GM19023 (cell line): ENCODE measurements around the gene DHX40.
"Not testable (repeated sequence)": the region's sequence is repeated elsewhere in the genome, so short reads cannot be mapped to it uniquely, and the experiment has no call there.

ENCODE experiments used
- ATAC-seq: cut with Tn5 transposase; IDR thresholded peaks from one replicate; pipeline ENCODE4 v1.9.1; 2021; ENCODE audit warnings: mild to moderate bottlenecking, moderate library complexity; ENCODE audit not compliant: unreplicated experiment

DHX40 gene

DNA sequence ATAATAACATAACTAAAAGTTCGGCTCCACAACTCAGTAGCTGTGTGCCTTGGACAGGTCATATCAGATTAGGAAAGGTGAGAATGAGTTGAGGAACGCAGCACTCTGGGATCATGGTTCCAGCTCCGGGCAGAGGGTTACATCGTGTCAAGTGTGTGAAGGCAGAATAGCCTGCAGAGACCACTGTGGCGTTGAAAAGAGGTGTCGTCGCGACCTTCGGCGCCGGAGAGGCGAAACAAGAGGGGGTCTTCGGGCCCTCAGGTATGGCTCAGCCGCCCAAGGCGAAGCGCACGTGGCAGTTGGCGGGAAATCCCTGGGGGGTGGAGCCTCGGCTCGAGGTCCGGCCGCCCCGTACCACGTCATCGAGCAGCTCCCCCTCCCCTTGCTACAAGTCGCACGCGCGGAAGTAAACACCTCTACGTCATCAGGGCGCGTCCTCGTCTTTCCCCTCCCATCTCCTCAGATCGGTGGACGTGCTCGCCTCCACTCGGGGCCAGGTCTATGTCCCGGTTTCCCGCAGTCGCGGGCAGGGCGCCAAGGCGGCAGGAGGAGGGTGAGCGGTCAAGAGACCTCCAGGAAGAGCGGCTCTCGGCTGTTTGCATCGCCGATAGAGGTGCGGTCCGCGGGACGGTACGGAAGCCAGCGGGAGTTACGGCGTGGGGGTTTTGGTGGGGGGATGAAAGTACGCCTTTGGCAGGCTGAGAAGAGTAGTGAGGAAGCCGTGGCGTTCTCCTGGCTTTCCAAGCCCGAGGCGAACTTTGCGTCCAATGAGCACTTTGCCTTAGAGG lies at the start of gene DHX40:
Gene DHX40 (plus strand): TSS at position 440 of the 788 bp plus-strand sequence. CDS start 62 bp downstream, at position 502.
- ATAC-seq = peak; percentile 83

DNA sequence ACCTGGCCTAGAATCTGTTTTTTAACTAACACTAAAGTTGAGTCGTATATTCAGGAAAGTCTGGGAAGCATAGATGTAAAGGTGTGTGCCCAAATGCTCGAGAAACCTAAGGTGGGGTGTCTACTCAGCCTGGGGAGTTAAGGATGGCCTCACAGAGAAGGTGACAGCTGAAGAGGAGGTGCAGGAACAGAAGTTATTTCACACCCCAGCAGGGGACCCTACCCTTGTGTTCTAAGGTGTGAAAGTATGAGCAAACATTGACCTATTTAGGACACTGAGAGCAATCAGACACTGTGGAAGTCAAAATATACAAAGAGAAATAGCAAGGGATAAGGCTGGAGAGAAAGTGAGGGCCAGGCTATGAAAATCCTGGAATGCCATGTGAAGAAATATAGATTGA lies 49.0 kb upstream of the DHX40 start:
- no peak for ATAC-seq

- ATAC-seq = no peak
These were observed 46.3 kb upstream of the DHX40 start for GRCh38 chr17:59519132-59519531.

DNA sequence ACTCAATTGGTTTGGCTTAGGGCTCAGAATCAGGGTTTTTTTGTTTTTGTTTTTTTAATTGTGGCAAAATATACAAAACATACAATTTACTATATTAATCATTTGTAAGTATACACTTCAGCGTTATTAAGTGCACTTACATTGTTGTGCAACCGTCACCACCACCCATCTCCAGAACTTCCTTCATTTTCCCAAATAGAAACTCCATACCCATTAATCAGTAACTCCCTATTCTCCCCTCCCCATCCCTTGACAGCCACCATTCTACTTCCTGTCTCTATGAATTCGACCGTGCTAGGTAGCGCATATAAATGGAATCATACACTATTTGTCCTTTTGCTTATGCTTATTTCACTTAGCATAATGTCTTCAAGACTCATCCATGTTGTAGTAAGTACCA lies 45.2 kb upstream of the DHX40 start:
- ATAC-seq = no peak

DNA sequence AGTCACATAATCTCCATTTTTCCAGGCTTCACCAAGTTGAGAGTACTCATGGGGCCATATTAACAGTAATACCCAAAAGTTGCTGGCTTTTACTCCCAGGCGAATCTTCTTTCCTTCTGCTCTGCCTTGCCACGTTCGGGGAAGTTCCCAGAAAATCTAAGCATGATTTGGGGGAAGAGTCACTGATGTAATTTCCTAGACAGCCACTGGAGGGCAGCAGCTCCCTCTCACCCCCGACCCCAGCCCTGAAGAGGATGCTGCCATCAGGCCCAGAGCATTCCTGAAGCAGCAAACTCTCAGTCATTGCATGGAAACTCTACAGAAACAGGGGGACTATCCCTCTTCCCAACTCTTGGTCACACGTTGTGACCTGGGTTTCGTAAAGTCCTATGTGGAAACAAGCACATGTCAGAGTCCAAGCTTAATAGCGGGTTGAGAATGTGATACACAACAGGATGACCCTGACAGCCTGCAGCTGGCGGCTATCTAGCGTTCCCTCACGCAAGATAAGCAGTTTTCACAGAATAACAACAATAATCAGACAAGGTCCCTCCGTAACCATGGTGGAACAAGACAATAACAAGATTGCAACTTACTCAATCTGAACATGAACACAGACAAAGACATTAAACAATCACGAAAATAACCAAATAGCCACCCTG lies 43.8 kb upstream of the DHX40 start:
- no peak for ATAC-seq

DNA sequence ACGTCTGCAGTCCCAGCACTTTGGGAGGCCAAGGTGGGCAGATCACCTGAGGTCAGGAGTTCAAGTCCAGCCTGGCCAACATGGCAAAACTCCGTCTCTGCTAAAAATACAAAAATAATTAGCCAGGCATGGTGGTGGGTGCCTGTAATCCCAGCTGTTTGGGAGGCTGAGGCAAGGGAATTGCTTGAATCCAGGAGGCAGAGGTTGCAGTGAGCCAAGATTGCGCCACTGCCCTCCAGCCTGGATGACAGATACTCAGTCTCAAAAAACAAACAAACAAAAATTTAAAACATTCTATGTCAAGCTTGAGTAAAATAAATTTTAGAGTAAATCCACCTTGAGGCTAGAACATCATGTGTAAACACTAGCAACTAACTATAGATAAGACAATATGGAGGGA lies 40.5 kb upstream of the DHX40 start:
- ATAC-seq = not testable (repeated sequence)

DNA sequence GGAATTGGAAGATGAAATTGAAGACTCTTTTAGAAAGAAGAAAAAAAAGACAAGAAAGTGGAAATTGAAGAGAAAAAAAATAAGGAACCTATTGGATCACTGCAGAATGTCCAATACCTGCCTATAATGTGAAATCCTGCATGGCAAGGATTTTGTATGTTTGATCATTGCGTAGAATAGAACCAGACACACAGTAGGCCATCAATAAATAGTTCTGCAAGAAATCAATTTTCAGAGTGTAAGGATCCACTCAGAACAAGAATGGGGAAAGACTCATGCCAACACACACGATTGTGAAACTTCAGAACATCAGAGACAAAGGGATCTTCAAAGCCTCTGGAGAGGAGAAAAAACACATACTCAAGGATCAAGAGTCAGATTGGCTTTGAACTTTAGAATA lies 39.7 kb upstream of the DHX40 start:
- ATAC-seq = no peak

DNA sequence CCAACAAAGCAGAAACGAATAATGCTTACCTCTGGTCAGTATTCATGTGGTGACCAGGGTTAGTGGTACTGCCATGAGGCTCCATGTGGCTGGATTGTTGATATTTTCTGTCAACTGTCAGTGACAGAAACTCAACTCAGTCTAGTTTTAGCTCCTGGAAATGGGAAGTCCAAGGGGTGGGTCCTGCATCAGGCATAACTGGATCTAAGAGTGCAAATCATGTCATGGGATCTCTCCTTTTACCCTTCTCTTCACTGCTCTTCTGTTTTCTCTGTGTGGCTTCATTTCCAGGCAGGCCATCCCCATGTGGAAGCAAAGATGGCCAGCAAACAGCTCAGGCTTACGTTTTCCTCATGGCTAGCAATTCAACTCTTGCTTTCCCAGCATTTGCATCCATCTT lies 39.0 kb upstream of the DHX40 start:
- ATAC-seq = no peak

- no peak for ATAC-seq
These were observed 38.0 kb upstream of the DHX40 start for GRCh38 chr17:59527325-59527917.

DNA sequence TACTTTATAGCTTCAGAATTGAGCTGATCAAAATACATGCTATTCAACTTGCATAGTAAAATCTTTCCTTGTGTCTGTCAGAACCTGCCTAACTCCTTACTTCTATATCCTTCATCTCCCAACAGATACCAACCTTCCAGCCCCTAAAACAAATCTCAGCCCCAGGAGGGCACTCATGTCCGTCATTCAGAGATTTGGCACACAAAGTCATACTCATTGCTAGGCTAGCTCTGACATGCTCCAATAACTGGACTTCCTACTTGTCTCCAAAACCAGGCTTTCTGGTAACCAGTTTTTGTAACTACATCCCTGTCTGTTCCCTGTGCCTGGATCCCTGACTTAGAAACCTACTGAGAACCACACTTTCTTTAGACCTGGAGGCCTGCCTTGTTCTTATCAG lies 37.5 kb upstream of the DHX40 start:
- no peak for ATAC-seq

DNA sequence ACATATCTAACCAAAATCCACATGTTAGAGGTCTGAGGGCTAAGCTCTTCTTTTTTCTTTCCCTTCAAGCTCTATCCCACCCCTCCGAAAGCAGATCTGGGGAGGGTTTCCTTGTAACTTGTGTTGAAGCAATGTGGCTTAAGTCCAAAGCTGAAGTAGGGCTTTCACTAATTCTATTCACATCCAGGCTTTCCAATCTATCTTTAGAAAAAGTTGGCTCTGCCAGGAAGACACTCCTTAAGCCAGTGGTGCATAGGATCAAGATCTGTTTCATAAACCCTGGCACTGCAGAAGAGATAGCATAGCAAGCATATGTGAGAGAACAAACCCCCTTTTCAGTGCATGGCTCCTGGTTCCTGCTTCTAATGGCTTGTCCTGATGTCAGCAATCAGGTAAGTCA lies 34.9 kb upstream of the DHX40 start:
- no peak for ATAC-seq

DNA sequence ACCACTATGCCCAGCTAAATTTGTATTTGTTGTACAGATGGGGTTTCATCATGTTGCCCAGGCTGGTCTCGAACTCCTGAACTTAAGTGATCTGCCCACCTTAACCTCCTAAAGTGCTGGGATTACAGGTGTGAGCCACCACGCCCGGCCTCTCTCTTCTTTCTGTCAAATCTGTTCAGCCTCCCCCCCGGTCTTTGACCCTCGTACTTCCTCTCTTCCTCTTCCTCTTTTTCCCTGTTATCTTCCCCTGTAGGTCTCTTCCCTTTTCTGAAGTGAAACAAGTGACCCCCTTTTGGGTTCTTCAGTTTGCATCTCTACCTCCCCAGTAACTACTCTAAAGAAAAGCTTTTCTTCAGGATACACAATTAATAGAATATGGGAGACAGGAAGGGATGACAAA lies 31.7 kb upstream of the DHX40 start:
- no peak for ATAC-seq

DNA sequence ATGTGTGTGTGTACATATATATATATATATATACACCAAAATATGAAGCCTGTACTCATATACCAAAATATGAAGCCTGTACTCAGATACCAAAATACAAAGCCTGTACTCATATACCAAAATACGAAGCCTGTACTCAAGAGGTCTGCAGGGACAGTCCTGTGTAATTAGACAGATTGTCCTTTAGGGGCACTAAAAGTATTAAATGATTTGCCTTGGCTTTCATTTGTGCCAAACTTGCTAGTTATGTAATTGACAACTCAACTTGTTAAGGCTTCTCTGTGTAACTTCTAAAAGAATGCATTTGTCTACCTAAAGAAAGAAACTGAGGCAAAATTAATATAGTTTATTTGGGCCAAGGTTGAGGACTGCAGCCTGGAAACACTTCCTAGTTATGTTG lies 30.8 kb upstream of the DHX40 start:
- ATAC-seq = no peak

GRCh38 chr17:59538195-59538909 lies 27.1 kb upstream of the DHX40 start:
- ATAC-seq = no peak

- no peak for ATAC-seq
These were observed 22.3 kb upstream of the DHX40 start for GRCh38 chr17:59542960-59543635.

DNA sequence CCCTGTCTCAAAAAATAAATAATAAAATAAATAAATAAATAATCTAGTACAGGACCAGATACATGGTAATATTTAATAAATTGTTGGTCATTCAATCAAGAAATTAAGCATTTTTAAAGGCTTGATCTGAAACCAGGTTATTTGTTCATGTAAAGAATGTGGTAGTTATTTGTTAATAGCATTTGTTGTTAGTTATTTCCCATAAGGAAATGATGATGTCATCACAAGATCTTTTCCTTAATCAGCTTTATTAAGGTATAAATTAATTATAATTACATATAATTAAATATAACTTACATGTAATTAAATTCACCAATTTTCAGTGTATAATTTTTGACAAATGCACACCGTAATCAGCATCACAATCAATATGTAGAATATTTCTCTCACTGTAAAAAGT lies 19.5 kb upstream of the DHX40 start:
- ATAC-seq = no peak

GRCh38 chr17:59547131-59547915 lies 18.1 kb upstream of the DHX40 start:
- ATAC-seq = no peak

- ATAC-seq = not testable (repeated sequence)
These were observed 16.4 kb upstream of the DHX40 start for GRCh38 chr17:59548985-59549384.

DNA sequence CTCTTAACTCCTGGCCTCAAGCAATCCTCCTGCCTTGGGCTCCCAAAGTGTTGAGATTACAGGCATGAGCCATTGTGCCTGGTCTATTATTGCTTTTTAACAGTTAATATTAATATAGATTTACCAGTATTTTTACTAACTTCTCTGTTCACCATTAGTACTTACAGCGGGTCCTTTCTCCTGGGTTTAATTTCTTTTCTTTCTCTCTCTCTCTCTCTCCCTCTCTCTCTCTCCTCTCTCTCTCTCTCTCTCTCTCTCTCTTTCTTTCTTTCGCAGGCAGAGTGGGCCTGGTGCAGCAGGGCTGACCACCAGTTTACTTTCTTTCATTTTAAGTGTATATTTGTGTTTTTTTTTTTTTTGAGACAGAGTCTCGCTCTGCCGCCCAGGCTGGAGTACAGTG lies 14.7 kb upstream of the DHX40 start:
- ATAC-seq = no peak

- ATAC-seq = no peak
These were observed 7.4 kb upstream of the DHX40 start for GRCh38 chr17:59558039-59558438.
